Tibial artery (tissue), 4 donors: ENCODE measurements around the gene TMEM203.

Experiments used
- DNase-seq, 2 donors: peaks; one replicate each; pipeline ENCODE4 v3.0.0-alpha.2; 2019
- H3K27ac ChIP-seq, 2 donors: fragments of 200-600 bp; sonication (generic) in 1 of 2; 1 replicate in 1 of 2; 2 replicates in 1 of 2; pipeline ENCODE4 v1.5.1; 2018 to 2019; ENCODE audit warnings: mild to moderate bottlenecking in 1 of 2
- H3K27me3 ChIP-seq, 2 donors: fragments of 200-600 bp; sonication (generic) in 1 of 2; one replicate each; pipeline versions ENCODE4 v1.5.1 to v1.6.0; 2016 to 2019
- H3K36me3 ChIP-seq, 3 donors: fragments of 200-600 bp; sonication (generic) in 2 of 3; one replicate each; pipeline ENCODE4 v1.5.1; 2016 to 2019; ENCODE audit warnings: mild to moderate bottlenecking in 2 of 3
- H3K4me1 ChIP-seq, 4 donors: fragments of 200-600 bp; sonication (generic) in 2 of 4; 1 replicate in 3 of 4; 2 replicates in 1 of 4; pipeline ENCODE4 v1.5.1; 2016 to 2019
- H3K4me3 ChIP-seq, 2 donors: fragments of 200-600 bp; sonication (generic) in 1 of 2; 1 replicate in 1 of 2; 2 replicates in 1 of 2; pipeline ENCODE4 v1.5.1; 2018 to 2019; ENCODE audit warnings: mild to moderate bottlenecking in 2 of 2
- H3K9me3 ChIP-seq, 3 donors: fragments of 200-600 bp; sonication (generic) in 1 of 3; one replicate each; pipeline ENCODE4 v1.5.1; 2016 to 2019
- CTCF ChIP-seq, 2 experiments: fragments of 200-600 bp in 1 of 2; fragments of 450-650 bp in 1 of 2; IDR thresholded peaks; one replicate each; pipeline ENCODE4 v1.5.1; 2017 to 2019; ENCODE audit warnings: antibody characterized with exemption in 2 of 2, mild to moderate bottlenecking in 1 of 2, moderate library complexity in 1 of 2
- intact Hi-C: fragments of 100-400 bp; cut with DNase I; formaldehyde crosslinking; loops from one replicate; pipeline ENCODE4 v1.15.0; 2023; ENCODE audit warnings: low total_unique reads

TMEM203 gene

GRCh38 chr9:137229903-137230704, 24.7 kb upstream of the TMEM203 start:
- H3K4me3 ChIP-seq, result no peak overlapping the region
- intact Hi-C loops, result loop anchor here (2.0 kb wide), 1 partner anchor 107 kb away; no protein-coding TSS in a partner anchor
- TF ChIP-seq CTCF (IDR thresholded peaks at IDR 0.05), result no peak
- DNase-seq, result no peak
- peaks cover 0 to 79% of the 10 kb centered on the region in 2 donors for H3K27me3 ChIP-seq
- no peaks in the 10 kb centered on the region for H3K36me3 ChIP-seq
- no peaks in the 10 kb centered on the region for H3K9me3 ChIP-seq
- no peak overlapping the region for H3K27ac ChIP-seq
- H3K4me1 ChIP-seq, result peaks cover 0 to 26% (median 3%) of the 10 kb centered on the region in 4 donors

GRCh38 chr9:137228968-137229896, 23.8 kb upstream of the TMEM203 start:
- intact Hi-C loops, result no loop called here
- Histone ChIP-seq H3K27me3 (peaks cover 0 to 70% of the 10 kb centered on the region in 2 donors), H3K27ac (no peak overlapping the region)

GRCh38 chr9:137228506-137228967, 23.1 kb upstream of the TMEM203 start:
- DNase-seq, result no peak
- Histone ChIP-seq H3K36me3 (no peaks in the 10 kb centered on the region), H3K4me1 (peaks cover 0 to 39% (median 8%) of the 10 kb centered on the region in 4 donors), H3K4me3 (no peak overlapping the region), H3K27me3 (peaks cover 0 to 63% of the 10 kb centered on the region in 2 donors), H3K27ac (no peak overlapping the region), H3K9me3 (no peaks in the 10 kb centered on the region)
- intact Hi-C loops, result no loop called here
- TF ChIP-seq CTCF (IDR thresholded peaks at IDR 0.05), result no peak

More at GRCh38 chr9:137228968-137229896, 23.8 kb upstream of the TMEM203 start:
- peaks cover 0 to 33% (median 4%) of the 10 kb centered on the region in 4 donors for H3K4me1 ChIP-seq
- DNase-seq, result no peak
- TF ChIP-seq CTCF (IDR thresholded peaks at IDR 0.05), result no peak
- no peaks in the 10 kb centered on the region for H3K9me3 ChIP-seq
- no peak overlapping the region for H3K4me3 ChIP-seq
- H3K36me3 ChIP-seq, result no peaks in the 10 kb centered on the region

GRCh38 chr9:137227853-137228505, 22.5 kb upstream of the TMEM203 start:
- intact Hi-C loops, result no loop called here
- H3K4me3 ChIP-seq, result no peak overlapping the region
- H3K27me3 ChIP-seq, result peaks cover 0 to 58% of the 10 kb centered on the region in 2 donors
- H3K4me1 ChIP-seq, result peaks cover 0 to 41% (median 9%) of the 10 kb centered on the region in 4 donors
- H3K27ac ChIP-seq, result no peak overlapping the region
- DNase-seq, result no peak
- TF ChIP-seq CTCF (IDR thresholded peaks at IDR 0.05), result no peak
- H3K36me3 ChIP-seq, result no peaks in the 10 kb centered on the region
- H3K9me3 ChIP-seq, result no peaks in the 10 kb centered on the region
